ENCODE results near the gene VILL. TPM values are rescaled to one million over a fixed set of nuclear protein-coding genes. Genes with fewer than 3 reads are reported as not detected.
"Not testable (repeated sequence)": the region's sequence is repeated elsewhere in the genome, so short reads cannot be mapped to it uniquely, and the experiment has no call there.

Gene VILL
- total and polyA plus RNA-seq, 4 donors, result 7.2 to 12.3 (median 11.0) TPM

DNA sequence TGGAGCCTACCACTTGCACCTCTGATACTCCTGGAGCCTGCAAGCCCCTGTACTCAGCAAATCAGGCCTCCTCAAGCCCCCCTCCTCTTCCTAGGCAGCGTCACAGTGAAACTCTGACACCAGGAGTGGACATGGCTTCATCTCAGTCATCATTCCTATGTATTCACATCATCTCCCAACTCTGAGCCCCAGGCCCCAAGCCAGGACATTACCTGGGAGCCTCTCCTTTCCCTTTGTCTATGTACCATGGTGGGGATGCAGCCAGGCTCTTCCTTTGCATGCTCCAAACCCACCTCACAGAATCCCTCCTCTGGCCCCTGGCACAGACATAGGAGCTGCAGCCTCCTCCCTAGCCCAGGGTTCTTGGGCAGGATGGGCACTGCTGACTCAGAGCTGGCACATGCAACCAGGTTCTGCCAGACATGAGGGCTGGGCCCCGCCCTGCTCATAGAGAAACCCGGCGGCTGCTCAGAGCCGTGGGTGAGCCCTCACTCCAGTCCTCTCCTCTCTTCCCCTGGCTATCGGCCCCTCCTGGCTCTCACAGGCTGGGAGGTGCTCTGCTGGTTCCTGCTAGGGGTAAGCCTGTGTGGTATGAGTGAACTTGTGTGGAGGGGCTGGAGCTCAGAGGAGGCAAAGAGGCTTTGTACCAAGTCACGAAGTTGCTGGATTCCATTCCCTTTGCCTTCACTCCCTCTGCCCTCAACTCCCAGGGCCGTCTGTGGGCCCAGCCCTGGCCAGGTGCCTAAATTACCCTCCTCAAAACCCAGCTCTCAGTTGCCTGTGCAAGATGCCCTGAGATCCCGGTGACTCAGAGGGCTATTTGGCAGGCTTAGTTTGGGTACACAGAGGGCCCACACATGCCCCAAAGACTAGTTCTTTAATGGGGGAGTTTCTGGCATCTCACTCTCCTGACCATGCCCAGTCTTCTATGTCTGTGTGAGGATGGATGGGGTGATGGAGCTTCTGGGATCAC is 40.7 kb downstream of the VILL start:
- H3K4me1 ChIP-seq (ENCODE audit: control insufficient read depth, insufficient read depth, low read length), result peaks cover 34% of the 10 kb centered on the region
- no peak overlapping the region for H3K4me3 ChIP-seq (ENCODE audit: low read depth, low read length)
- WGBS (ENCODE audit: insufficient coverage), result 69% methylated on average over 5 of the region's 9 CpGs
- no peak for DNase-seq (ENCODE audit: low read depth in 4 of 6, low spot score in 6 of 6)
- peaks cover 22% of the 10 kb centered on the region for H3K27me3 ChIP-seq (ENCODE audit: control insufficient read depth, insufficient read depth, low read length)
- H3K36me3 ChIP-seq (ENCODE audit: control insufficient read depth, insufficient read depth, low read length), result no peaks in the 10 kb centered on the region
- no peak overlapping the region for H3K27ac ChIP-seq (ENCODE audit: low read depth, low read length)
- H3K9me3 ChIP-seq (ENCODE audit: control insufficient read depth, insufficient read depth, low read length), result no peaks in the 10 kb centered on the region

DNA sequence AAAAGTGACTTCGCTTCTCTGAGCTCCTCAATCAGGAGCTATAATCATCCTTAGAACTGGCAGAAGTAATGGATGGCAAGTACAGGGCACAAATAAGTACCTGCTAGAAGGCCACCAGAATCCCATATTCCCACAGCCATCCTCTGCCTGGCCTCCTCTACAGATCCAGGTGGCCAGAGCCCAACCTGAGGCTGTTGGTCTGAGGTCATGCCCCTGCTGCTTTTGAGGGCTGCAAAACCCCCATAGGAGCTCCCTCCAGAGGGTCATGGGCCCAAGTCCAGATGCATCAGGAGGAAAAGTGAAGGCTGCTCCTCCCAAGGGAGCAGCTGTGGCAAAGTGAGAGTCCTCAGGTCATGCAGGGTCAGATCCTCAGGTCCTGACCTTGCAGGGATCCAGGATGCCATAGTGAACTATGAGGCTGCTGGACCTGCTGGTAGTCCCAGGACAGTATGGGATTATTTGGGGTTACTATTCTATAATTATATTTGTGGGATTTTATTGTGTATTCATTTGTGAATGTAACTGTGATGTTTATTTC is 41.8 kb downstream of the VILL start:
- peaks cover 34% of the 10 kb centered on the region for H3K4me1 ChIP-seq (ENCODE audit: control insufficient read depth, insufficient read depth, low read length)
- H3K27ac ChIP-seq (ENCODE audit: low read depth, low read length), result no peak overlapping the region
- H3K36me3 ChIP-seq (ENCODE audit: control insufficient read depth, insufficient read depth, low read length), result no peaks in the 10 kb centered on the region
- WGBS (ENCODE audit: insufficient coverage), result no CpG with 5 or more reads among the region's 1 CpG
- no peak overlapping the region for H3K4me3 ChIP-seq (ENCODE audit: low read depth, low read length)
- H3K9me3 ChIP-seq (ENCODE audit: control insufficient read depth, insufficient read depth, low read length), result no peaks in the 10 kb centered on the region
- H3K27me3 ChIP-seq (ENCODE audit: control insufficient read depth, insufficient read depth, low read length), result peaks cover 22% of the 10 kb centered on the region
- DNase-seq (ENCODE audit: low read depth in 4 of 6, low spot score in 6 of 6), result no peak

DNA sequence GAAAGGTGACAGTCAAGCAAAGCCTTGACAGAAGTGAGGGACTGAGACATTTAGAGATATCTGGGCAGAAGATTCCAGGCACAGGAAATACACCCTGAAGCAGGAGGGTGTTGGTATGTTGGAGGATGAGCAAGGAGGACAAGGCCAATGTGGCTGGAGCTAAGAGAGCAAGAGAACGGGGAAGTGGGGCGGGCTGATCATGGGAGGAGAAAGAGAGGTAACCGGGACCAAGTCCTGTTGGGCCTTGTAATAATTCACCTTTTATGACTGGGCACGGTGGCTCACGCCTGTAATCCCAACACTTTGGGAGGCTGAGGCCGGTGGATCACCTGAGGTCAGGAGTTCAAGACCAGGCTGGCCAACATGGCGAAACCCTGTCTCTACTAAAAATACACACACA is 43.0 kb downstream of the VILL start:
- H3K27me3 ChIP-seq (ENCODE audit: control insufficient read depth, insufficient read depth, low read length), result peaks cover 22% of the 10 kb centered on the region
- H3K27ac ChIP-seq (ENCODE audit: low read depth, low read length); H3K9me3 ChIP-seq (ENCODE audit: control insufficient read depth, insufficient read depth, low read length); DNase-seq (ENCODE audit: low read depth in 4 of 6, low spot score in 6 of 6); H3K36me3 ChIP-seq (ENCODE audit: control insufficient read depth, insufficient read depth, low read length); H3K4me3 ChIP-seq (ENCODE audit: low read depth, low read length): not testable (repeated sequence)
- 93% methylated on average over 3 of the region's 7 CpGs for WGBS (ENCODE audit: insufficient coverage)
- H3K4me1 ChIP-seq (ENCODE audit: control insufficient read depth, insufficient read depth, low read length), result peaks cover 25% of the 10 kb centered on the region

DNA sequence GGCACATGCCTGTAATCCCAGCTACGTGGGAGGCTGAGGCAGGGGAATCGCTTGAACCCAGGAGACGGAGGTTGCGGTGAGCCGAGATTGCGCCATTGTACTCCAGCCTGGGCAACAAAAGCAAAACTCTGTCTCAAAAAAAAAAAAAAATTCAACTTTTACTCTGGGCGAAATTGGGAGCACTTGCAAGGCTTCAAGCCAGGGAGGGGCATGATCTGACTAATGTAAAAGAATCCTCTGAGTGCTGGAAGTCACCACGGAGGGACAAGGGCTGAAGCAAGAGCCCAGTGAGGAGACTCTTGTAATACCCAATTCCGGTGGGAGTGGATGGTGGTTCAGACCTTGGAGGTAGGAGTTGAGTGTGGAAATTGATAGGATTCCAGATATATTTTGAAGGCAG is 43.7 kb downstream of the VILL start:
- not testable (repeated sequence) for H3K36me3 ChIP-seq (ENCODE audit: control insufficient read depth, insufficient read depth, low read length); H3K27ac ChIP-seq (ENCODE audit: low read depth, low read length); DNase-seq (ENCODE audit: low read depth in 4 of 6, low spot score in 6 of 6); H3K9me3 ChIP-seq (ENCODE audit: control insufficient read depth, insufficient read depth, low read length); H3K4me3 ChIP-seq (ENCODE audit: low read depth, low read length)
- Histone ChIP-seq H3K4me1 (ENCODE audit: control insufficient read depth, insufficient read depth, low read length) (peaks cover 26% of the 10 kb centered on the region), H3K27me3 (ENCODE audit: control insufficient read depth, insufficient read depth, low read length) (peaks cover 23% of the 10 kb centered on the region)
- WGBS (ENCODE audit: insufficient coverage), result 85% methylated on average over 2 of the region's 9 CpGs

DNA sequence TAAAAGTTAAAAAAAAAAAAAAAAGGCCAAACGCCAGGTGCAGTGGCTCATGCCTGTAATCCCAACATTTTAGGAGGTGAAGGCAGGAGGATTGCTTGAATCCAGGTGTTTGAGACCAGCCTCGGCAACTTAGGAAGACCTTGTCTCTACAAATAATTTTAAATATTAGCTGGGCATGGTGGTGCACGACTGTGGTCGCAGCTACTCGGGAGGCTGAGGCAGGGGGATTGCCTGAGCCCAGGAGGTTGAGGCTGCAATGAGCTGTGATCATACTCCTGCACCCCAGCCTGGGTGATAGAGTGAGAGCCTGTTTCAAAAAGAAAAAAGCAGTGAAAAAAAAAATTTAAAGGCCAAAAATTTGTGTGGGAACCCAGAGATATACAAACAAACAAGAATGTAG is 45.7 kb downstream of the VILL start:
- WGBS (ENCODE audit: insufficient coverage), result 93% methylated on average over 3 of the region's 5 CpGs
- H3K4me3 ChIP-seq (ENCODE audit: low read depth, low read length), result no peak overlapping the region

DNA sequence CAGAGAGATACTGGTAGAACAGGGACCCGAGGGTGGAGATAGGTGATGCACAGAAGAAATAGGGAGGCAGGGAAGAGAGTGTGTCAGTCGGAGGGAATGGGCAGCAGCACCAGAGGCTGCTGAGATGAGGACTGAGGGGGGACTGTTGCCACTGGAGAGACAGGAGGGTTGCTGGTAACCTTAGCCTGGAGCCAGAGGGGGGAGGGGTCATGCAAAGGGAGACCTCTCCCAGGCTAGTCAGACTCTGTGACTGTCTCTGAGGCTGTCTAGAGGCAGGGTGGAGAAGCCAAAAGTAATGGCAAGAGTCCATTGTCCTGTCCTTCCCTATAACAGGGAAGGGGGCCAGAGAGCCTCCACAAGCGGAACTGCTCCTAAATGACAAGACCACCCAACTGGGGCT is 46.3 kb downstream of the VILL start:
- no peak overlapping the region for H3K27ac ChIP-seq (ENCODE audit: low read depth, low read length)
- 81% methylated on average over 3 of the region's 3 CpGs for WGBS (ENCODE audit: insufficient coverage)
- H3K9me3 ChIP-seq (ENCODE audit: control insufficient read depth, insufficient read depth, low read length), result no peaks in the 10 kb centered on the region
- H3K4me3 ChIP-seq (ENCODE audit: low read depth, low read length), result no peak overlapping the region
- no peaks in the 10 kb centered on the region for H3K36me3 ChIP-seq (ENCODE audit: control insufficient read depth, insufficient read depth, low read length)
- no peak for DNase-seq (ENCODE audit: low read depth in 4 of 6, low spot score in 6 of 6)
- H3K4me1 ChIP-seq (ENCODE audit: control insufficient read depth, insufficient read depth, low read length), result peaks cover 16% of the 10 kb centered on the region
- H3K27me3 ChIP-seq (ENCODE audit: control insufficient read depth, insufficient read depth, low read length), result peaks cover 6% of the 10 kb centered on the region

More for the DNA sequence above, 45.7 kb downstream of the VILL start:
- Histone ChIP-seq H3K9me3 (ENCODE audit: control insufficient read depth, insufficient read depth, low read length) (no peaks in the 10 kb centered on the region), H3K4me1 (ENCODE audit: control insufficient read depth, insufficient read depth, low read length) (peaks cover 20% of the 10 kb centered on the region), H3K27me3 (ENCODE audit: control insufficient read depth, insufficient read depth, low read length) (peaks cover 11% of the 10 kb centered on the region), H3K36me3 (ENCODE audit: control insufficient read depth, insufficient read depth, low read length) (no peaks in the 10 kb centered on the region), H3K27ac (ENCODE audit: low read depth, low read length) (no peak overlapping the region)
- no peak for DNase-seq (ENCODE audit: low read depth in 4 of 6, low spot score in 6 of 6)

DNA sequence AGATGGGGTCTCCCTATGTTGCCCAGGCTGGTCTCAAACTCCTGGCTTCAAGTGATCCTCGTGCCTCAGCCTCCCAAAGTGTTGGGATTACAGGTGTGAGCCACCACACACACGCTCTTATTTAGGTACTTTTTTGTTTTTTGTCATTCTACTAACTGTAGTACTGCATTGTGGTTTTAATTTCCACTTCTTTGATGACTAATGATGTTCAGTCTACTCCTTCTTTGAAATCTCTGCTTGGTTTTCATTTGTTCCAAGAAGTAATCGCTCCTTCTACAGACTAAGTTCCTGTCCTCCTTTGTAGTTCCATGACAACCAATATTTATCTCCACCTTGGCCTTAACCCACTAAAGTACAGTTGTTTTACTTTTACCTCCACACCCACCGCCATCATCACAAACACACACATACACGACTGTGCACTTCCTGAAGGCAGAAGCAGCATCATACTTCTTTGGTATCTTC is 47.9 kb downstream of the VILL start:
- Histone ChIP-seq H3K4me1 (ENCODE audit: control insufficient read depth, insufficient read depth, low read length) (peaks cover 16% of the 10 kb centered on the region), H3K4me3 (ENCODE audit: low read depth, low read length) (no peak overlapping the region), H3K27me3 (ENCODE audit: control insufficient read depth, insufficient read depth, low read length) (peaks cover 6% of the 10 kb centered on the region), H3K27ac (ENCODE audit: low read depth, low read length) (no peak overlapping the region), H3K36me3 (ENCODE audit: control insufficient read depth, insufficient read depth, low read length) (no peaks in the 10 kb centered on the region), H3K9me3 (ENCODE audit: control insufficient read depth, insufficient read depth, low read length) (no peaks in the 10 kb centered on the region)
- no peak for DNase-seq (ENCODE audit: low read depth in 4 of 6, low spot score in 6 of 6)
- WGBS (ENCODE audit: insufficient coverage), result 91% methylated on average over 1 of the region's 5 CpGs

DNA sequence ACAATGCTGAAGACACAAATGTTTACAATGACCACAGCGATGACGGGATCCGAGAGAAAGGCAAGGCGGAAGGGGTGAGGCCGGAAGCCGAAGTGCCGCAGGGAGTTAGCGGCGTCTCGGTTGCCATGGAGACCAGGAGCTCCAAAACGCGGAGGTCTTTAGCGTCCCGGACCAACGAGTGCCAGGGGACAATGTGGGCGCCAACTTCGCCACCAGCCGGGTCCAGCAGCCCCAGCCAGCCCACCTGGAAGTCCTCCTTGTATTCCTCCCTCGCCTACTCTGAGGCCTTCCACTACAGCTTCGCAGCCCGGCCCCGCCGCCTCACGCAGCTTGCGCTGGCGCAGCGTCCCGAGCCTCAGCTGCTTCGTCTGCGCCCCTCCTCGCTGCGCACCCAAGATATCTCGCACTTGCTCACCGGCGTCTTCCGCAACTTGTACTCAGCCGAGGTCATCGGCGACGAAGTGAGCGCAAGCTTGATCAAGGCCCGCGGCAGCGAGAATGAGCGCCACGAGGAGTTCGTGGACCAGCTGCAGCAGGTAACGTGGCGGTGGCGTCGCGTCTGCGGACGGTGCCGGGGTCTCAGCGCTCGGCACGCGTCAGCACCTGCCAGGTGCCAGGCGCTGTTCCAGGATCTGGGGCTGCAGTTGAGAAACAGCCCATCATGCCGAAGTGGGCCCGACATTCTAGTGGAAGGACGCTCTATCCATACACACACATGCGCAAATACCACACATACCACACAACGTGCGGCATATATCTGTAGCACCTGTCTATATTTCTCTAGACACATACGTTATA is 48.7 kb downstream of the VILL start, which contains the start of gene DLEC1:
DLEC1 (plus strand) TSS at position 108 of the 798 bp plus-strand sequence; CDS start at position 126, 18 bp downstream.
- Histone ChIP-seq H3K27ac (ENCODE audit: low read depth, low read length) (no peak within 1 kb of the TSS), H3K9me3 (ENCODE audit: control insufficient read depth, insufficient read depth, low read length) (no peaks in the 10 kb centered on the region), H3K4me1 (ENCODE audit: control insufficient read depth, insufficient read depth, low read length) (peaks cover 16% of the 10 kb centered on the region), H3K4me3 (ENCODE audit: low read depth, low read length) (peak within 1 kb of the TSS; percentile 57), H3K36me3 (ENCODE audit: control insufficient read depth, insufficient read depth, low read length) (no peaks in the 10 kb centered on the region), H3K27me3 (ENCODE audit: control insufficient read depth, insufficient read depth, low read length) (peaks cover 6% of the 10 kb centered on the region)
- under 1% methylated on average over 60 of the region's 67 CpGs for WGBS (ENCODE audit: insufficient coverage)
- peak in 3 of 6 donors; percentile 35 to 92 (median 81) for DNase-seq (ENCODE audit: low read depth in 4 of 6, low spot score in 6 of 6)

DNA sequence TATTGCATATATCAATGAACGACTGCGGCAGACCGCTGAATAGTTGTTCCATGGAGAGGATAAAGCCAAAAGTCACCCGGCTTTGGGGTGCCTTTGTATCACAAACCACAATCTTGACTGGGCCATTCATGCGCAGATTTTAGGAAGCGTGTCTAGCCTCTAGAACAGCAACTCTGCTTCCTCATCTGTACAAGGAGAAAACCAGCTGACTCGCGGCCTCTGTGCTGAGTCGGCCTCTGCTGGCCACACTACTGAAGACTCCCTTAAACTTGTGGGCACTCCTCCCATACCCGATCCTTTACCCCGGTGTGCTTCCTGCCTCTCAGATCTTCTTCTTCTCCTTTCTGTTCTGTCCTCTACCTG is 49.3 kb downstream of the VILL start:
- Histone ChIP-seq H3K9me3 (ENCODE audit: control insufficient read depth, insufficient read depth, low read length) (no peaks in the 10 kb centered on the region), H3K27me3 (ENCODE audit: control insufficient read depth, insufficient read depth, low read length) (peaks cover 6% of the 10 kb centered on the region), H3K27ac (ENCODE audit: low read depth, low read length) (no peak overlapping the region), H3K36me3 (ENCODE audit: control insufficient read depth, insufficient read depth, low read length) (no peaks in the 10 kb centered on the region), H3K4me3 (ENCODE audit: low read depth, low read length) (peak overlapping the region; percentile 57), H3K4me1 (ENCODE audit: control insufficient read depth, insufficient read depth, low read length) (peaks cover 16% of the 10 kb centered on the region)
- 16% methylated on average over 11 of the region's 11 CpGs for WGBS (ENCODE audit: insufficient coverage)
- peak in 3 of 6 donors; percentile 23 to 64 (median 57) for DNase-seq (ENCODE audit: low read depth in 4 of 6, low spot score in 6 of 6)
